Right lung (tissue), 5 donors: ENCODE measurements around the gene NEDD4. TPM values are rescaled to one million over a fixed set of nuclear protein-coding genes. Genes with fewer than 3 reads are reported as not detected.
A peak's percentile ranks its signal among the peaks of the same experiment; 100 is the strongest.
"Not testable (repeated sequence)": the region's sequence is repeated elsewhere in the genome, so short reads cannot be mapped to it uniquely, and the experiment has no call there.

Source experiments
- DNase-seq, 2 donors: peaks; one replicate each; pipeline ENCODE4 v3.0.0-alpha.2; 2013
- polyA plus RNA-seq, 5 donors: library from polyadenylated mRNA; unstranded; fragments of 120-200 nt; gene quantifications; one replicate each; pipeline versions ENCODE4 v1.2.1 to v1.2.3, GENCODE V29; 2013; ENCODE audit warnings: inconsistent platforms in 1 of 5, low replicate concordance in 1 of 5; ENCODE audit not compliant: insufficient read length in 5 of 5, insufficient read depth in 1 of 5

Gene NEDD4
- polyA plus RNA-seq, 5 donors, result 11.1 to 20.7 (median 18.1) TPM

- no peak for DNase-seq
Measured at GRCh38 chr15:55829826-55830225, 163.6 kb downstream of the NEDD4 start.

GRCh38 chr15:55827955-55828354 is 165.5 kb downstream of the NEDD4 start:
- no peak for DNase-seq

GRCh38 chr15:55827204-55827603 is 166.2 kb downstream of the NEDD4 start:
- no peak for DNase-seq

- DNase-seq, result no peak
Measured at GRCh38 chr15:55824857-55825613, 168.4 kb downstream of the NEDD4 start.

- no peak for DNase-seq
Measured at GRCh38 chr15:55823699-55824340, 169.6 kb downstream of the NEDD4 start.

GRCh38 chr15:55823191-55823670 is 170.2 kb downstream of the NEDD4 start:
- peak; percentile 29 to 38 for DNase-seq

- not testable (repeated sequence) for DNase-seq
Measured at GRCh38 chr15:55821740-55822139, 171.7 kb downstream of the NEDD4 start.

GRCh38 chr15:55820043-55820442 is 173.4 kb downstream of the NEDD4 start:
- no peak for DNase-seq

- no peak for DNase-seq
Measured at GRCh38 chr15:55819397-55820034, 173.9 kb downstream of the NEDD4 start.

- DNase-seq, result no peak
Measured at GRCh38 chr15:55816017-55816416, 177.4 kb downstream of the NEDD4 start.

GRCh38 chr15:55802600-55803376 is 190.6 kb downstream of the NEDD4 start:
- DNase-seq, result no peak

- no peak for DNase-seq
Measured at GRCh38 chr15:55800216-55800615, 193.2 kb downstream of the NEDD4 start.

GRCh38 chr15:55799291-55800212 is 193.9 kb downstream of the NEDD4 start:
- peak; percentile 11 to 36 for DNase-seq

GRCh38 chr15:55796321-55796965 is 197.0 kb downstream of the NEDD4 start:
- no peak for DNase-seq

GRCh38 chr15:55795031-55795430 is 198.4 kb downstream of the NEDD4 start:
- DNase-seq, result no peak

GRCh38 chr15:55791551-55792400 is 201.6 kb downstream of the NEDD4 start:
- DNase-seq, result no peak

- no peak for DNase-seq
Measured at GRCh38 chr15:55789066-55789660, 204.2 kb downstream of the NEDD4 start.

- no peak for DNase-seq
Measured at GRCh38 chr15:55786341-55786740, 207.1 kb downstream of the NEDD4 start.

- DNase-seq, result not testable (repeated sequence)
Measured at GRCh38 chr15:55785593-55785992, 207.8 kb downstream of the NEDD4 start.
